Stimulated activated naive B cell treated with anti-CD40 and anti-IgM and Interleukin-4, amounts not matched to agents 10 μg/mL and 1 μg/mL and 100 μg/mL, for 72 hours (primary cell): Measurements from ENCODE around the gene RAB20.

ENCODE experiments used
- ATAC-seq, 2 donors: fragments of 150-1000 bp; cut with Tn5 transposase; replicated peaks; 2 replicates each; pipeline ENCODE4 v1.10.0; 2021; ENCODE audit warnings: moderate library complexity in 1 of 2
- DNase-seq: peaks from one replicate; pipeline ENCODE4 v3.0.0; 2021
- H3K27ac Mint-ChIP-seq: one replicate; pipeline ENCODE4 v1.8.0; 2022; ENCODE audit warnings: mild to moderate bottlenecking, mixed read lengths
- H3K27me3 Mint-ChIP-seq, 2 donors: one replicate each; pipeline ENCODE4 v1.8.0; 2022; ENCODE audit warnings: mixed read lengths in 2 of 2
- H3K36me3 Mint-ChIP-seq, 2 donors: one replicate each; pipeline ENCODE4 v1.8.0; 2022; ENCODE audit warnings: mixed read lengths in 2 of 2, mild to moderate bottlenecking in 1 of 2
- H3K4me1 Mint-ChIP-seq, 2 donors: one replicate each; pipeline ENCODE4 v1.8.0; 2022; ENCODE audit warnings: mixed read lengths in 2 of 2, mild to moderate bottlenecking in 1 of 2
- H3K4me3 Mint-ChIP-seq, 2 donors: one replicate each; pipeline ENCODE4 v1.8.0; 2022; ENCODE audit warnings: mild to moderate bottlenecking in 2 of 2, mixed read lengths in 2 of 2, moderate library complexity in 1 of 2
- H3K9me3 Mint-ChIP-seq, 2 donors: one replicate each; pipeline ENCODE4 v1.8.0; 2022; ENCODE audit warnings: mixed read lengths in 2 of 2, mild to moderate bottlenecking in 1 of 2

The RAB20 gene

DNA sequence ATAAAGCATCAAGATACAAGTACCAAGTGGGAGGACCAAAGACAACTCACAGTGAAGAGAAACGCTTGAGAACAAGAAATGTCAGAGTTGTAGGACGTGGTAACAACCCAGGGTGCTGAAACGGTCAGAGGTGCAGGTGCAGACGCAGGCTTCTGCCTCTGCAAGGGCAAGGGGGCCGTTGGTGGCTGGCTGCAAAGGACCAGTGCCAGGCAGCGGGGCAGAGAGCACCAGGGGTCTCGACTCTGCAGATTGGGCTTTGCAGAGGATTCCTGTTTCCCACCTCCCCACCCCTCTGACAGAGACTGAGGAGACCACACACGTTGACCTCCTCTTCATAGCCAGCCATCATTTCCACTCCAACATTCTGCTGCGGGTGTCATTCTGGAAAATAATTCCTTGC lies 38.3 kb downstream of the RAB20 start:
- H3K4me3 Mint-ChIP-seq = no peak overlapping the region
- peaks cover 30 to 56% of the 10 kb centered on the region in 2 donors for H3K36me3 Mint-ChIP-seq
- no peaks in the 10 kb centered on the region for H3K9me3 Mint-ChIP-seq
- ATAC-seq (no peak), DNase-seq (no peak)
- no peak overlapping the region for H3K27ac Mint-ChIP-seq
- H3K4me1 Mint-ChIP-seq = peaks cover 26 to 63% of the 10 kb centered on the region in 2 donors
- peaks cover 4 to 14% of the 10 kb centered on the region in 2 donors for H3K27me3 Mint-ChIP-seq

GRCh38 chr13:110522721-110523120 lies 38.8 kb downstream of the RAB20 start:
- ATAC-seq = no peak
- Mint-ChIP-seq H3K27me3 (peaks cover 4 to 14% of the 10 kb centered on the region in 2 donors), H3K27ac (no peak overlapping the region)

GRCh38 chr13:110521946-110522345 lies 39.6 kb downstream of the RAB20 start:
- Mint-ChIP-seq H3K36me3 (peaks cover 30 to 56% of the 10 kb centered on the region in 2 donors), H3K27ac (no peak overlapping the region), H3K4me1 (peaks cover 29 to 63% of the 10 kb centered on the region in 2 donors), H3K9me3 (no peaks in the 10 kb centered on the region), H3K27me3 (peaks cover 8 to 14% of the 10 kb centered on the region in 2 donors), H3K4me3 (no peak overlapping the region)
- no peak for DNase-seq
- peak in 1 of 2 donors; percentile 33 for ATAC-seq

More at GRCh38 chr13:110522721-110523120, 38.8 kb downstream of the RAB20 start:
- DNase-seq = no peak
- Mint-ChIP-seq H3K4me3 (peak overlapping the region in 1 of 2 donors; percentile 51), H3K4me1 (peaks cover 26 to 63% of the 10 kb centered on the region in 2 donors), H3K36me3 (peaks cover 30 to 56% of the 10 kb centered on the region in 2 donors), H3K9me3 (no peaks in the 10 kb centered on the region)

GRCh38 chr13:110521296-110521680 lies 40.2 kb downstream of the RAB20 start:
- H3K27me3 Mint-ChIP-seq = peaks cover 8 to 14% of the 10 kb centered on the region in 2 donors
- H3K4me1 Mint-ChIP-seq = peaks cover 25 to 62% of the 10 kb centered on the region in 2 donors
- H3K9me3 Mint-ChIP-seq = no peaks in the 10 kb centered on the region
- ATAC-seq (no peak), DNase-seq (no peak)
- H3K4me3 Mint-ChIP-seq = no peak overlapping the region
- no peak overlapping the region for H3K27ac Mint-ChIP-seq
- peaks cover 30 to 52% of the 10 kb centered on the region in 2 donors for H3K36me3 Mint-ChIP-seq

DNA sequence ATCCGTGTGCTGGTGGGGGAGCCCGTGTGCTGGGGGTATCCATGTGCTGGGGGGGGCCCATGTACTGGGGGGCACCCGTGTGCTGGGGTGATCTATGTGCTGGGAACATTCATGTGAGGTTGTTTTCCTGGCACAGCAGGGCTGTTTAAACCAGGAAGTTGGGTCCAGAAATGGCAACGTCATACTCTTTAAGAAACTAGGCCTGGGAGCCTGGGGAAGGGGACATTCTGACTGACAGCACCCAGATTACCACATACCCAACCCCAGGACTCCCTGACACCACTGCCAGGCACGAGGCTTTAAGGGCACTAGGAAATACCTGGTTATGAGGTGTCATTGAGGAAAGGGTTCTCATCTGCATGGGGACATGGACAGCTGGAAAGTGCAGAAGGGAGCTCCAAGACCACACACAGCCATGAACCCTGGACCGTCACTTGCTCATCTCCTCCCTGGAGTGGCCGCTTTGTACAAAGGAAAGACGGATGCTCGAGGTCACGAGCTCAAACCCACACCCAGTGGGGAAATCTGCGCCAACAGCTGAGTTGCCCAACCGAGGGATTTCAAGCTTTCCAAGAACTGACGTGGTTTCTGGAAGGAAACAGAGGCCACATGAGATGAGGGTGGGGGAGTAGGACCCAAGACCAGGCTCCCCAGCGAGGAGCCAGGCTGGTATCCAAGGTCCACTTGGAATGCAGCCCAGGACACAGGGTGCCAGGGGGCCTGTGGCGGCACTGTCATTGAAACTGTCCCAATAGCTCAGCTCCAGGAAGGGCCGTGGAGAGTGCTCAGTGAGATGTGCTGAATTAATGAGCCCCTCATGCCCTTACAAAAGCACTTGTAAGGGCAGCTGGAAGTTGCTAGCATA lies 40.9 kb downstream of the RAB20 start:
- DNase-seq (no peak), ATAC-seq (no peak)
- no peak overlapping the region for H3K27ac Mint-ChIP-seq
- peaks cover 30 to 50% of the 10 kb centered on the region in 2 donors for H3K36me3 Mint-ChIP-seq
- peaks cover 21 to 56% of the 10 kb centered on the region in 2 donors for H3K4me1 Mint-ChIP-seq
- peaks cover 8 to 13% of the 10 kb centered on the region in 2 donors for H3K27me3 Mint-ChIP-seq
- no peaks in the 10 kb centered on the region for H3K9me3 Mint-ChIP-seq
- H3K4me3 Mint-ChIP-seq = no peak overlapping the region

DNA sequence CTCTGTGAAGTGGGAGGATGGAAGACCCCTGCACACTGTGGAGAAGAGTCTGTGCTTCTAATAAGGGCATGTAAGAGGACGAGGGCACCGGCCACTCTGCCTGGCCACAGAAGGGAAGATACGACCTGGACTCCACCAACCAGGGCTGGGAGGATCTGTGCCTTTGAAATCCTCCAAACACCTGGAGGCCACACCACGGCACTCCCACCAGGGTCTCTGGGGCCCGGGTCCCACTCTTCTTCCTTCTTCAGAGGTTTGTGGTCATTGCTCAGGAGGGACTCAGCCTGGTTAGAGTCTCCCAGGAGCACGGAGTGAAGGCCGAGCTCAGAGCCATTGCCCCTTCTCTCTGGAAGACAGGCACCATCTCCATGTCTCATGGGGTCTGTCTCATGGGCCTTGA lies 42.0 kb downstream of the RAB20 start:
- DNase-seq = no peak
- H3K9me3 Mint-ChIP-seq = no peaks in the 10 kb centered on the region

DNA sequence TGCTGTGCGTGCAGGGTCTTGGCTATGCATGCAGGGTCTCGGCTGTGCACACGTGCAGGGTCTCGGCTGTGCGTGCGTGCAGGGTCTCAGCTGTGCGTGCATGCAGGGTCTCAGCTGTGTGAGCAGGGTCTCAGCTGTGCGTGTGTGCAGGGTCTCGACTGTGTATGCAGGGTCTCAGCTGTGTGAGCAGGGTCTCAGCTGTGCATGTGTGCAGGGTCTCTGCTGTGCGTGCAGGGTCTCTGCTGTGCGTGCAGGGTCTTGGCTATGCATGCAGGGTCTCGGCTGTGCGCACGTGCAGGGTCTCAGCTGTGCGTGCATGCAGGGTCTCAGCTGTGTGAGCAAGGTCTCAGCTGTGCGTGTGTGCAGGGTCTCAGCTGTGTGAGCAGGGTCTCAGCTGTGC lies 42.5 kb downstream of the RAB20 start:
- H3K4me1 Mint-ChIP-seq = peaks cover 5 to 40% of the 10 kb centered on the region in 2 donors
- H3K4me3 Mint-ChIP-seq = no peak overlapping the region
- no peak overlapping the region for H3K27ac Mint-ChIP-seq
- H3K27me3 Mint-ChIP-seq = peaks cover 7 to 8% of the 10 kb centered on the region in 2 donors
- H3K9me3 Mint-ChIP-seq = no peaks in the 10 kb centered on the region
- H3K36me3 Mint-ChIP-seq = peaks cover 24 to 47% of the 10 kb centered on the region in 2 donors
- DNase-seq (no peak), ATAC-seq (no peak)

More for the DNA sequence above, 42.0 kb downstream of the RAB20 start:
- Mint-ChIP-seq H3K27ac (no peak overlapping the region), H3K36me3 (peaks cover 24 to 44% of the 10 kb centered on the region in 2 donors), H3K27me3 (peaks cover 7 to 8% of the 10 kb centered on the region in 2 donors), H3K4me1 (peaks cover 9 to 44% of the 10 kb centered on the region in 2 donors), H3K4me3 (no peak overlapping the region)
- ATAC-seq = no peak

GRCh38 chr13:110518571-110518970 lies 43.0 kb downstream of the RAB20 start:
- Mint-ChIP-seq H3K27ac (no peak overlapping the region), H3K36me3 (peaks cover 21 to 42% of the 10 kb centered on the region in 2 donors), H3K4me1 (peaks cover 4 to 35% of the 10 kb centered on the region in 2 donors), H3K9me3 (no peaks in the 10 kb centered on the region), H3K27me3 (peaks cover 7 to 8% of the 10 kb centered on the region in 2 donors), H3K4me3 (no peak overlapping the region)
- DNase-seq (no peak), ATAC-seq (no peak)

DNA sequence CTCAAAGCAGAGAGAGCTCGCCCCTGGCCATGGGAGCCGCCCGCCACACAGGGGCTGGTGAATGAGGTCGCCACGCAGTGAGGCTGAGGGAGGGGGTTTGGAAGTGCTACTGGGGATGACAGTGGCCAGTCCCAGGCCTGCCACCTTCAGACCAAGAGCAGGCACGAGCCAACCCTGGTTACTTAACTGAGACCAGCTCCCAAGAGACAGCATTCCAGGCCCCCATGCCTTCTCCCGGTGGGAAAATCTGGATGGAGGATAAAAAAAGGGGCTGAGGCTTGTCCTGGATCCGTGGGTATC lies 43.3 kb downstream of the RAB20 start:
- Mint-ChIP-seq H3K4me3 (no peak overlapping the region), H3K36me3 (peaks cover 19 to 38% of the 10 kb centered on the region in 2 donors)

GRCh38 chr13:110517505-110518225 lies 43.9 kb downstream of the RAB20 start:
- Mint-ChIP-seq H3K36me3 (peaks cover 19 to 33% of the 10 kb centered on the region in 2 donors), H3K27me3 (peaks cover 7 to 8% of the 10 kb centered on the region in 2 donors), H3K4me3 (no peak overlapping the region), H3K27ac (no peak overlapping the region), H3K9me3 (no peaks in the 10 kb centered on the region), H3K4me1 (peaks cover 4 to 26% of the 10 kb centered on the region in 2 donors)
- ATAC-seq = no peak
- no peak for DNase-seq

More for the DNA sequence above, 43.3 kb downstream of the RAB20 start:
- Mint-ChIP-seq H3K27ac (no peak overlapping the region), H3K27me3 (peaks cover 7 to 8% of the 10 kb centered on the region in 2 donors), H3K4me1 (peaks cover 4 to 31% of the 10 kb centered on the region in 2 donors), H3K9me3 (no peaks in the 10 kb centered on the region)
- ATAC-seq (no peak), DNase-seq (no peak)

DNA sequence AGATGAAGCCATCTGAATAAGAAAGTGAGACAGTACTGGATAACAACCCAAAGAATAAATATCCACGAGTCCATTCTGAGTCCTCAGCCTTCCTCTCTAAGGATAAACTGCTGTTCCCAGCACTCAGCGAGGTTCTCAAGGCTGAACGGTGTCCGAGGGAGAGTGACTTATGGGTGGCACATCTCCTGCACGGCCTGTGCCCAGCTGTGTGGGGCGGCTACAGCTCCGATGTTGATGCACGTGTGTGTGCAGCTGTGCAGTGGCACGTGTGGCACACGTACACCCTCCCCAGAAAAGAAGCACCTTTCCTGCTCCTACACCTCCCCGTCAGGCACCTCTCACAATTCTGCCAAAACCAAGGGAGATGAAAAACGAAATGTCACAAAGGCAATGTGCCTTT lies 45.0 kb downstream of the RAB20 start:
- Mint-ChIP-seq H3K4me3 (no peak overlapping the region), H3K27ac (no peak overlapping the region), H3K9me3 (no peaks in the 10 kb centered on the region), H3K4me1 (peaks cover 8 to 15% of the 10 kb centered on the region in 2 donors), H3K27me3 (peaks cover 7 to 8% of the 10 kb centered on the region in 2 donors), H3K36me3 (peaks cover 16 to 30% of the 10 kb centered on the region in 2 donors)
- DNase-seq (no peak), ATAC-seq (no peak)

DNA sequence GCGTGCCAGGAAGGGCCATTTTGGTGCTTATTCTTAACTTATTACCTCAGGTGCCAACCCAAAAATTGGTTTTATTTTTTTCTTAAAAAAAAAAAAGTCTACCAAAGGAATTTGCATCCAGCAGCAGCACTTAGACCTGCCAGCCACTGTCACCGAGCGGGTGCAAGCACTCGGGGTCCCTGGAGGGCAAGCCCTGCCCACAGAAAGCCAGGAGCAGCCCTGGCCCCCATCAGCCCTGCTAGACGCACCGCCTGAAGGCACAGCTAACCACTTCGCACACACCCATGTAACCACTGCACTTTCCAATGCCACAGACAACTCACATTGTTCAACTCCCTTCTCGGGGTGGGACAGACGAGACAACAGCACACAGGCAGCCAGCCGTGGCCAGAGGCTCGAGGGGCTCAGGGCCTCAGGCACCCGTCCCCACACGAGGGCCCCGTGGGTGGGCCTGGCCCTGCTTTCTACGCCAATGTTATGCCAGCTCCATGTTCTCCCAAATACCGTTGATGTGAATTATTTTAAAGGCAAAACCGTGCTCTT lies 49.3 kb downstream of the RAB20 start:
- Mint-ChIP-seq H3K9me3 (no peaks in the 10 kb centered on the region), H3K4me3 (no peak overlapping the region), H3K36me3 (peaks cover 2 to 3% of the 10 kb centered on the region in 2 donors), H3K27me3 (peaks cover 0 to 6% of the 10 kb centered on the region in 2 donors), H3K27ac (no peak overlapping the region), H3K4me1 (peaks cover 12 to 14% of the 10 kb centered on the region in 2 donors)
- DNase-seq (no peak), ATAC-seq (peak; percentile 27 to 47)

GRCh38 chr13:110511509-110512181 lies 49.9 kb downstream of the RAB20 start:
- Mint-ChIP-seq H3K4me3 (no peak overlapping the region), H3K36me3 (peaks cover 2 to 3% of the 10 kb centered on the region in 2 donors)

More at GRCh38 chr13:110511509-110512181, 49.9 kb downstream of the RAB20 start:
- Mint-ChIP-seq H3K27ac (no peak overlapping the region), H3K9me3 (no peaks in the 10 kb centered on the region), H3K4me1 (peaks cover 12 to 13% of the 10 kb centered on the region in 2 donors), H3K27me3 (peaks cover 4% of the 10 kb centered on the region in 2 donors)
- ATAC-seq = no peak
- no peak for DNase-seq
